NCI-H2029 (cell line): ENCODE measurements around the gene DYNLT2.
"Not testable (repeated sequence)": the region's sequence is repeated elsewhere in the genome, so short reads cannot be mapped to it uniquely, and the experiment has no call there.

ENCODE experiments used
- DNase-seq: peaks from one replicate; lab custom pipeline; 2025; lab: John Stamatoyannopoulos, UW

DYNLT2 gene

DNA sequence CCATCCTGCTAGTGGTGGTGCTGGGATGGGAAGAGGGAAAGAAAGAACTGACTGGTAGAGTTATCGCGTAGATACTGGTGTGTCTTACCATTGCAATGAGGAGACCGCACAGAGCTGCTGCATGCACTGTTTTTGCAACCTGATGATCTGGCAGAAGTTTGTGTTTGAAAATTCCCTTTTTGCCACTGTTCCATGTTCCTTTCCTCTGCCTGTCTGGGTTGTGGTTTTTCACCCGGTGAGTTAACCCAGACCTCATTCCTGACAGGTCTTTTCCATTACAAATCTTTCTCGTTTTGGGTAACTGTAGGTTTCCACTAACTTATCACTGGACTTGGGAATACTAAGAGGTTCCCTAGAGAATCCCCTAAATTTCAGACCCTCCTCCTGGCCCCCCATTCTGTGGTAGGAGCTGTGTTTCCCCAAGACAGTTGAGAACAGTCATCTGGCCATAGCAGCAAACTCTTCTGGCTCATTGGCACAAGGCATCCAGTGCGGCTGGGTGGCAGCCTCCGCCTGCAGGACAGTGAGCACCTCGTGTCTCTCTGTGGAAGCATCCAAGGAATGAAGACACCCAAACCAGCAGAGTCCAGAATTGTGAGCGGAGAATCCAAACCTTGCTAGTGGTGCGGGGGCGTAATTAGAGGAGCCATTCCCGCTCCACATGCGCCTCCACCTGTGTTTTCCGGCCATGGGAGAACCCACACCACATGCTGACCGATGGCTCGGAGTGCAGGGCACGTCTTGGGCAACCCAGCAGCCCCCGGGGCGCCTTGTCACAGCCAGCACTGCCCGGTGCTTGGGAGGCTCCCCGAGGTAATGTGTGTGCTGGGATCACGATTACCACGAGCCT lies 32.8 kb upstream of the DYNLT2 start:
- no peak for DNase-seq

DNA sequence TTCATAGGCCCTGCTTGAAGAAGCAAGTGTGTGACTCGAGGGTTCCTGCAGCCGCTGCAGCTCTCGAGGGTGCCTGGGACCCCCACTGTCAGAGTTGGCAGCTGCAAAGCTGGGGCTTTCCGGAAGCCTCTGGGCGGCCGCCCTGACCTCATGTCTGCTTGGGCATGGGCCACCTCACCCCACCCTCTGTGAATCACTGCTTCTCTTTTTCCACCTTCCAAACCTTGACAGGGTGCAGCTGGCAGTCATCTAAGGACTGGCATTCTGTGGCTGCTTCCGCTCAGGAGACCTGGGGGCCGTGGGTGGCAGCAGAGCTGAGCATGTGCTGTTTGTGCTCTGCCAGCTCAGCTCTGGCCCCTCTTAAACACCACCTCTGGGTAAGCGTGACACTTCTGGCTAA lies 32.0 kb upstream of the DYNLT2 start:
- DNase-seq, result no peak

DNA sequence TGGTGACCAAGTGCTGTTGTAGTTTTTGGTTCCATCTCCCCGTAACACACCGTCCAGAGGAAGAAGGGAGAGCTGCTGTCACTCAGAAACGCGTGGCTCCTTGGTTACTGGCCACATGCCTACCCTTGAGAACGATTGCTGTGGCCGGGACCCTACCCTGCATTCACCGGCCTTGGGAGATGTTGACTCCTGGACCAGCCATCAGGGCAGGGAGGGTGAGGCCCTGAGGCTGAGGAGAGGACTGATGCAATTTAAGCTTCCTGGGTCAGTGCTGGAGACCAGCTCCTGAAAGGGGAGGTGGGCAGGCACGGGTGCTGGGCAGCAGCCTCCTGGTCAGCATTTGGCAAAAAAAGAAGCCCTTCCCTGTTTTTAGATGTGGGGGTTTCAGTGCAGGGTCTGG lies 31.6 kb upstream of the DYNLT2 start:
- no peak for DNase-seq

GRCh38 chr6:169780571-169781091 lies 29.3 kb upstream of the DYNLT2 start:
- DNase-seq, result no peak

DNA sequence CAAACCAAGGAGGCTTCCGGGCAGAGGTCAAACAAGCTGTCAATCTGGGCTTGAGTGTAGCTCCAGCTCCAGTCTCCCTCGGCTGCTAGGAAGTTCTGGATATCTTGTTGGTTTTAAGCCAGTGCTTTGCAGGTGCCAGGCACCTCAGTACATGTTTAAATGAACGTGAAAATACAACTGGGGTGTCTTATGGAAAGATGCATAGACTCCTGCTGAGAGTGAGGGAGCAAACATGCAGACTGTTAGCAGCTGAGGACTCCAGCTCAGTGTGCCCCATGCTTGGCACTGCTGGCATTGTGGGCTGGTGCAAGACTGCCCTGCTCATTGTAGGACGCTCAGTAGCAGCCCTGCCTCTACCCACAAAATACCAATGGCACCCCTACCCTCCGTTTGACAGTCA lies 28.5 kb upstream of the DYNLT2 start:
- DNase-seq, result no peak

DNA sequence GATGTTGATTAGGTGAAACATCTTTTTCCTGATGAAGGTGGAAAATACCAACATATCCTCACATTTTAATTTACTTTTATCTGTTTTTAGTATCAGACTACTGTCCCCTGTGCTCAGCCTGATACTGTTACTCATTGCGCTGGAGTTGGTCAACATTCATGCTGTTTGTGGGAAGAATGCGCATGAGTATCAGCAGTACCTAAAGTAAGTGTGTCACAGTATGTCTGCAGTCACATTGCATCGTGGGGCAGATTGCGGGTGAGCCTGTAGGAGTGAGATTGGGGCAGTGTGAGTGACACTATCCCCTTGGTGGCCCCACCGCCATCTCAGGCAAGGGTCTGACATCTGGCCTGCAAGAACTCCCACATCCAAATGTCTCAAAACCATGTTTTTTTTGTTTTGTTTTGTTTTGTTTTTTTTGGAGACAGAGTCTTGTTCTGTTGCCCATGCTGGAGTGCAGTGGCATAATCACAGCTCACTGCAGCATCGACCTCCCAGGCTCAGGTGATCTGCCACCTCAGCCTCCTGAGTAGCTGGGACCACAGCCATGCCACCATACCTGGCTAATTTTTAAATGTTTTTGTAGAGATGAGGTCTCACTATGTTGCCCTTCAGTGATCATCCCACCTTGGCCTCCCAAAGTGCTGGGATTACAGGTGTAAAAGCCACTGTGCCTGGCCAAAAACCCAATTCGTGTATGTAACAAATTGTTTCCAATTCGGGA lies 27.9 kb upstream of the DYNLT2 start:
- DNase-seq, result no peak

GRCh38 chr6:169778646-169779045 lies 27.3 kb upstream of the DYNLT2 start:
- DNase-seq, result no peak

DNA sequence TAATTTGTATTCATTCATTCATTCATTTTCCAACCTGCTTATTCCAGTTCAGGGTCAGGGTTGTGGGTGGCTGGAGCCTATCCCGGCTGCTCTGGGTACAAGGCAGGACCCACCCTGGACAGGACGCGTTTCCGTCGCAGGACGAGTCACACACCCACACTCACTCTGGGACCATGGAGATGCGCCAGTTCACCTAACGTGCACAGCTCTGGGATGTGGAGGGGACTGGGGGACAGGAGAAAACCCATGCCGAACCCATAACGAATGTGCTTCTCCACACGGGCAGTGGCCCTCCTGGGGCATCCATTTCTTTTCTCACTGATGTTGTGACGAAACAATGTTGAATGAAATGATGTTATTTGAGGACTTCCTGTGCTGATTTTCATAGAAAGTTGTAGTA lies 26.5 kb upstream of the DYNLT2 start:
- DNase-seq, result no peak

DNA sequence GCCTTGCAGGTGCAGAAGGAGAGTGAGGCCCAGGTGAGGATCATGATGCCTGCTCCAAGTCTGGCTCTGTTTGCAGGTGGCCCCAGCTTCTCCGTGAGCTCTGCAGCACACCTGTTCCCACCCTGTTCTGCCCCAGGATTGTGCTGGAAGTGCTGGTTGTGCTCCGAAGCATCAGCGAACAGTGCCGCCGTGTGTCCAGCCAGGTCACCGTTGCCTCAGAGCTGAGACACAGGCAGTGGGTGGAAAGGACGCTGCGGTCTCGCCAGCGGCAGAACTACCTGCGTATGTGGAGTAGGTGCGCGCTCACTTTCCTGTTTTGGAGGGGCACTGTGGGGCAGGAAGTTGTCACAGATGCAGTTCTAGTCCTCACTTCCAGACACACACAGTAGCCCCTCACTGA lies 25.0 kb upstream of the DYNLT2 start:
- no peak for DNase-seq

GRCh38 chr6:169775321-169775720 lies 23.9 kb upstream of the DYNLT2 start:
- DNase-seq, result no peak

- DNase-seq, result no peak
Observed at GRCh38 chr6:169774347-169774746, 23.0 kb upstream of the DYNLT2 start.

DNA sequence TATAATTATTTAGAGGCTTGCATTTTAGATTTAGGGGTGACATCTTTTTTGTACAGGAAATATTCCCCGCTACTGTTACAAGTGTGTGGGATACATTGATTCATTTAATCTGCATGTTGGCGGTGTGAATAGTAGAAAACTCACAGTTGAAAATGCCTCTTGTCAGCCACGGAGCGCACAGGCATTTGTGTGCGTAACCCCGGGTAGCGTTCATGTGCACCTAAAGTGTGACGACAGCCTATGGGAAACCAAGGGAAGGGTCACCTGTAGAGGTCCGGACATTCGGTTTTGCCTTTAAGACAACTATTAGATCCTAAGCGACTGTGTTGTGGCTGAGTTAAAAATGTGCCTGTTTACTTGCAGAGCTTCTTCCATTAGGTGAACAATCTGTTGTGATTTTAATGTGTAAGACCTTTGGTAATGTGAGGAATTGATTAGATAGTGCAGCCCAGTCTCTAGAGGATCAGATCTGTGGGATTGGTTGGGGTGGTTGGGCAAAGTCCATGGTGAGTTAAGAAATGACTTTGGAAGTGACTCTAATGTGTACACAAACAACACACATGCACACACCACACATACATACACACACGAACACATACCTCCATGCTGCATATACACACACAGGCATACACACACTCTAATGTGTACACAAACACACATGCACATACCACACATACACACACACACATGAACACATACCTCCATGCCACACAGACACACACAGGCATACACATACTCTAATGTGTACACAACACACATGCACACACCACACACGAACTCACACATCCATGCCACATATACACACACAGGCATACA lies 15.8 kb upstream of the DYNLT2 start:
- no peak for DNase-seq

DNA sequence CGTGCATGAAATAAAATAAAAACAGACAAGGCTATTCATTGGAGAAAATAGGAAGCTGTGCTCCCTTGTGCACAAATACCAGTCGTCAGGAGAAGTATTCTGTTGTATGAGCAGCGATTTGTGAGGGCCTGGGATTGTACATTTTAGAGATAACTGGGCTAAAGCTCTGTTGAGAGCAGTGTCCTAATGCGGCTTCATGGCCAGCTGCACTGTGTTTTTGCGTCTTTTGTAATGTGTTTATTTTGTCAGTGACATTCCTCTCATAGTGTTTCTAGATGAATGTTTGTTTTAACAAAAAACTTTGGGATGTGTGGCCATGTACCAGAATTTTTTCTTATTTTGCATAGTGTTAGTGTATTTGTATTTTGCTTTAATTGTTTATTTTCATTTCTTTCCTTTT lies 14.9 kb upstream of the DYNLT2 start:
- DNase-seq, result no peak

GRCh38 chr6:169765789-169766188 lies 14.4 kb upstream of the DYNLT2 start:
- not testable (repeated sequence) for DNase-seq

DNA sequence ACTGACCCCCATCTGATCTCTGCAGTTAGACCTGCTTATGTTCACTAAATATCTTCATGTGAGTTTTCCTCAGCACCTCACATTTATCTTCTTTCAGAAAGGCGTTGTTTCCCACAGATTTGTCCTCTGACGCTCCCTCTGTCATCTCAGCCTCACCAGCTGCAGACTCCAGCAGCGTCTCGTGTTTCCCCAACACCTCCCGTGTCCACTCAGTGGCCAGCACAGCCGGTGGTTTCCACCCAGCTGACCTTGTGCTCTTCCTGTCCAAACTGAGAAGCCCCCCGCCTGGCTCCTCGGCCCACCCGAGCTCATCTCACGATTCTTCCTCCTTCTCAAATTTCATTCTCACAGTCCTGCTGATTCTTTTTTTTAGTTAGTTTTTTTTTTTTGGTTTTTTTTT lies 12.5 kb upstream of the DYNLT2 start:
- DNase-seq, result no peak

DNA sequence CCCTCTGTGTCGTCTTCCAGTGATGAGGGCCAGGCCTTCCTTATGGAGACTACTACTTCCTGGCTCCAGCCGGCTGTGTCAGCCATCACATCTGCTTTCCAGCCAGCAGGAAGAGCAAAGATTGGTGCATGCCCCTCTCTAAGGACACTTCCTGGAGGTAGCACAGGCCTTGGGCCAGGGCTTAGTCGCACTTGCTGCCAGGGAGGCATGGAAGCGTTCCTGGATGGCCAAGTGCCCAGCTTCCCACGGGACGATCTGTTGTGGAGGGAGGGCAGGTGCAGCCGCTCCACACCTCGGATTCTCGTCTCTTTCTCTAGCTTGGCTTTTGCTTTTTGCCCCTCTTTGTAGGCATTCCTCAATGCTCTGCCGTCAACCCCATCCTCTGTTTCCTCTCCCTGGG lies 11.9 kb upstream of the DYNLT2 start:
- DNase-seq, result peak; percentile 37

GRCh38 chr6:169755162-169755561 lies 3.8 kb upstream of the DYNLT2 start:
- no peak for DNase-seq

DNA sequence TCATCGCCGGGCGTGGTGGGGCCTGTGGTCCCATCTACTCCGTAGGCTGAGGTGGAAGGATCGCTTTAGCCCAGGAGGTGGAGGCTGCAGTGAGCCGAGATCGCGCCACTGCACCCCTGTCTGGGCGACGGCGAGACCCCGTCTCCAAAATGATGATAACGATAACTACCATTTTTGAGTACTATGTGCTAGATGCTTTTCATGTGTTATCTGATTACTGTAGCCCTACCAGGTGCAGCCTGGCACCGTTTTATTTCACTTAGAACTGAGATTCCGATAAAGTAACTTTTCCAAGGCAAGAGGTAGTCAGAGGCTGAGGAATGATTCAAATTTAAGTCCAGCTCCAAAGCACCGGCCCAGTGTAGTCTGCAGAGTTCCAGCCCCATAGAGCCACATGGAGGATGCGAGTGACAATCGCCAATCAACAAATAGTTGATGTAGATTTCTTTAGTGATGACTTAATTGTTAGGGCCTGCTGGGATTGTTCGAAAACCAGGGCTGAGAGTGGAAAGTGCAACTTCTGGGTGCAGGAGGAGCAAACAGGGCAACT lies 777 bp upstream of the DYNLT2 start:
- DNase-seq, result no peak

GRCh38 chr6:169746556-169746955 lies 4.8 kb downstream of the DYNLT2 start:
- DNase-seq, result no peak

DNA sequence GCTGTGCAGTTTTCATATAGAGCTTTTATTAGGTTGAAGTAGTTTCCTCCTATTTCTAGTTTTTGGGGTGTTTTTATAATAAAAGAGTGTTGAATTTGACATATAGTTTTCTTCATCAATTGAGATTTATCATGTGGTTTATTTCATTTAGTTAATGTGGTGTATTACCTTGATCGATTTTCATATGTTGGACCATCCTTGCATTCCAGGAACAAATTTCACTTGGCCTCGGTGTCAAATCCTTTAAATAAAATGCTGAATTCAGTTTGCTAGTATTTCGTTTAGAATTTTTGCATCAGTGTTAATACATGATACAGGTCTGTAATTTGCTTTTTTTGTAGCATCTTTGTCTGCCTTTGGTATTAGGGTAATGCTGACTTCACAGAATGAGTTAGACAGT lies 6.0 kb downstream of the DYNLT2 start:
- DNase-seq, result no peak

GRCh38 chr6:169741344-169741743 lies 10.0 kb downstream of the DYNLT2 start:
- DNase-seq, result no peak

GRCh38 chr6:169738976-169739529 lies 12.3 kb downstream of the DYNLT2 start:
- peak; percentile 49 for DNase-seq
